Bronchial epithelial cell (primary cell): ENCODE data around the gene ZNF718. TPM values are rescaled to one million over a fixed set of nuclear protein-coding genes. Genes with fewer than 3 reads are reported as not detected.
A peak's percentile ranks its signal among the peaks of the same experiment; 100 is the strongest.
"Not testable (repeated sequence)": the region's sequence is repeated elsewhere in the genome, so short reads cannot be mapped to it uniquely, and the experiment has no call there.

Experiments
- DNase-seq: peaks from one replicate; pipeline ENCODE4 v3.0.0-alpha.2; 2010; ENCODE audit warnings: low read depth
- FAIRE-seq: peaks from 2 replicates; lab custom pipeline; 2011; peaks lifted over from hg19 to GRCh38; lab: Jason Lieb, UNC
- H3K27me3 ChIP-seq: 2 replicates; pipeline ENCODE4 v1.5.1; 2011; ENCODE audit warnings: low read length; ENCODE audit not compliant: control insufficient read depth, insufficient read depth
- H3K36me3 ChIP-seq: 2 replicates; pipeline ENCODE4 v1.5.1; 2011; ENCODE audit warnings: low read length; ENCODE audit not compliant: control insufficient read depth, insufficient read depth
- H3K4me3 ChIP-seq: 2 replicates; pipeline ENCODE4 v1.5.1; 2011; ENCODE audit warnings: mild to moderate bottlenecking, low read depth, low read length, control low read depth
- total RNA-seq: library from RNA; depleted of rRNA; stranded (reverse); fragments of >200 nt; gene quantifications from 2 replicates; pipeline ENCODE4 v1.2.1, GENCODE V29; 2014
- TF ChIP-seq, protein P1 (sequence below): IDR thresholded peaks from 2 replicates; pipeline ENCODE4 v1.5.1; 2011; ENCODE audit warnings: mild to moderate bottlenecking, moderate library complexity, low read length, control low read depth, inconsistent platforms; ENCODE audit not compliant: insufficient read depth, severe bottlenecking

Gene ZNF718
- total RNA-seq, 1 donor from 2014 or later, result 5.5 TPM

- no peak for DNase-seq
These were observed 14.6 kb downstream of the ZNF718 start for GRCh38 chr4:138935-139334.

GRCh38 chr4:139691-140090 is 15.4 kb downstream of the ZNF718 start:
- H3K27me3 ChIP-seq, result no peaks in the 10 kb centered on the region
- TF ChIP-seq, protein P1, sequence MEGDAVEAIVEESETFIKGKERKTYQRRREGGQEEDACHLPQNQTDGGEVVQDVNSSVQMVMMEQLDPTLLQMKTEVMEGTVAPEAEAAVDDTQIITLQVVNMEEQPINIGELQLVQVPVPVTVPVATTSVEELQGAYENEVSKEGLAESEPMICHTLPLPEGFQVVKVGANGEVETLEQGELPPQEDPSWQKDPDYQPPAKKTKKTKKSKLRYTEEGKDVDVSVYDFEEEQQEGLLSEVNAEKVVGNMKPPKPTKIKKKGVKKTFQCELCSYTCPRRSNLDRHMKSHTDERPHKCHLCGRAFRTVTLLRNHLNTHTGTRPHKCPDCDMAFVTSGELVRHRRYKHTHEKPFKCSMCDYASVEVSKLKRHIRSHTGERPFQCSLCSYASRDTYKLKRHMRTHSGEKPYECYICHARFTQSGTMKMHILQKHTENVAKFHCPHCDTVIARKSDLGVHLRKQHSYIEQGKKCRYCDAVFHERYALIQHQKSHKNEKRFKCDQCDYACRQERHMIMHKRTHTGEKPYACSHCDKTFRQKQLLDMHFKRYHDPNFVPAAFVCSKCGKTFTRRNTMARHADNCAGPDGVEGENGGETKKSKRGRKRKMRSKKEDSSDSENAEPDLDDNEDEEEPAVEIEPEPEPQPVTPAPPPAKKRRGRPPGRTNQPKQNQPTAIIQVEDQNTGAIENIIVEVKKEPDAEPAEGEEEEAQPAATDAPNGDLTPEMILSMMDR, result no peak
- H3K36me3 ChIP-seq, result peaks cover 14% of the 10 kb centered on the region
- no peak overlapping the region for H3K4me3 ChIP-seq
- FAIRE-seq, result no peak
- DNase-seq, result no peak

More at GRCh38 chr4:138935-139334, 14.6 kb downstream of the ZNF718 start:
- TF ChIP-seq, protein P1, result no peak
- Histone ChIP-seq H3K36me3 (peaks cover 15% of the 10 kb centered on the region), H3K4me3 (no peak overlapping the region), H3K27me3 (no peaks in the 10 kb centered on the region)
- FAIRE-seq, result no peak

DNA sequence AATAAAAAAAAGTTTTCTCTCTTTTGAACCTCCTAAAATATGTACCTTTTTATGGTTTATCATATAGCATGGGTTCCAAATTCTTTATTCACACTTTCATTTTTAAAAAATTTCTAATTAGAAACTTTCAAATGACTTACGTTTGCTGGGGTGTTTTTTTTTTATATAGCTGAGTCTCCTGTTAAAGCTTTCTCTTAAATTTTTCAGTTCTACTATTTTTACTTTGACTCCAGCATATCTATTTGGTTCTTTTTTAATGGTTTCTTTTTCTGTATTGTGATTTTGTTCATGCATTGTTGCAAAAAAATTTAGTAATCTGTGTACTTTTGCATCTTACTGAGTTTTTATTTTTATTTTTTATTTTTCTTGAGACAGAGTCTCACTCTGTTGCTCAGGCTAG is 22.3 kb downstream of the ZNF718 start:
- no peak for FAIRE-seq

DNA sequence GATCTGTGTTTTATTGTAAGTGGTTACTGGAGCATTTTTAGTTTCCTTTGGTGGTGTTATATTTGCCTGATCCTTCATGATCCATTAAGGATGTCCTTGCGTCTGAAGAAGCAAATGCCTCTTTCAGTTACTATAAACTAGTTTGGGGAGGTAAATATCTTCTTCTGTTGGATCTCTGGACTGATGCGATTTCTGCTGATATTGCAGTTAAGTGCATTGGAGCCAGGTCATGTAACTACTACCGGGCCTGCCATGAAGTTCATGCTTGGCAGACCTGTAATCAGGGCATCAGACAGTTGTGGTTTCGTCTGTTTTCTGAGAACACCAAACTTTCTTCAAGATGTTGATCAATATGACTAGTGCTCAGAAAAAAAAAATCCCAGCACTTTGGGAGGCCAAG is 22.9 kb downstream of the ZNF718 start:
- no peak for FAIRE-seq
- TF ChIP-seq, protein P1, result no peak
- Histone ChIP-seq H3K27me3 (no peaks in the 10 kb centered on the region), H3K36me3 (peaks cover 3% of the 10 kb centered on the region), H3K4me3 (no peak overlapping the region)
- DNase-seq, result no peak

More for the DNA sequence above, 22.3 kb downstream of the ZNF718 start:
- no peak for DNase-seq
- H3K36me3 ChIP-seq, result peaks cover 5% of the 10 kb centered on the region
- H3K27me3 ChIP-seq, result no peaks in the 10 kb centered on the region
- H3K4me3 ChIP-seq, result no peak overlapping the region
- TF ChIP-seq, protein P1, result no peak

DNA sequence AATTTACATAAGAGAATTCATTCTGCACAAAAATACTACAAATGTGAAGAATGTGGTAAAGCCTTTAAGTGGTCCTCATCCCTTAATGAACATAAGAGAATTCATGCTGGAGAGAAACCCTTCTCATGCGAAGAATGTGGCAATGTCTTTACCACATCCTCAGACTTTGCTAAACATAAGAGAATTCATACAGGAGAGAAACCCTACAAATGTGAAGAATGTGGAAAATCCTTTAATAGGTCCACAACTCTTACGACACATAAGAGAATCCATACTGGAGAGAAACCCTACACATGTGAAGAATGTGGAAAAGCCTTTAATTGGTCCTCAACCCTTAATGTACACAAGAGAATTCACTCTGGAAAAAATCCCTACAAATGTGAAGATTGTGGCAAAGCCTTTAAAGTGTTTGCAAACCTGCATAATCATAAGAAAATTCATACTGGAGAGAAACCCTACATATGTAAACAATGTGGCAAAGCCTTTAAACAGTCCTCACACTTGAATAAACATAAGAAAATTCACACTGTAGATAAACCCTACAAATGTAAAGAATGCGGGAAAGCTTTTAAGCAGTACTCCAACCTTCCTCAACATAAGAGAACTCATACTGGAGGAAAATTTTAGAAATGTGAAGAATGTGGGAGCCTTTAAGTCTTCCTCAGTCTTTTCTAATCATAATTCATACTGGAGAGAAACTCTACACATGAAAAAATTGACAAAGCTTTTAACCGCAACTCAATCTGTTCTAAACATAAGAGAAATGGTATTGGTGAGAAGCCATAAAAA is 37.4 kb downstream of the ZNF718 start:
- FAIRE-seq (no peak), DNase-seq (peak; percentile 7)
- Histone ChIP-seq H3K27me3 (no peaks in the 10 kb centered on the region), H3K36me3 (no peaks in the 10 kb centered on the region), H3K4me3 (no peak overlapping the region)
- TF ChIP-seq, protein P1, result no peak

- not testable (repeated sequence) for DNase-seq, H3K4me3 ChIP-seq, H3K27me3 ChIP-seq, FAIRE-seq, H3K36me3 ChIP-seq
These were observed 45.3 kb downstream of the ZNF718 start for GRCh38 chr4:169640-170039.

DNA sequence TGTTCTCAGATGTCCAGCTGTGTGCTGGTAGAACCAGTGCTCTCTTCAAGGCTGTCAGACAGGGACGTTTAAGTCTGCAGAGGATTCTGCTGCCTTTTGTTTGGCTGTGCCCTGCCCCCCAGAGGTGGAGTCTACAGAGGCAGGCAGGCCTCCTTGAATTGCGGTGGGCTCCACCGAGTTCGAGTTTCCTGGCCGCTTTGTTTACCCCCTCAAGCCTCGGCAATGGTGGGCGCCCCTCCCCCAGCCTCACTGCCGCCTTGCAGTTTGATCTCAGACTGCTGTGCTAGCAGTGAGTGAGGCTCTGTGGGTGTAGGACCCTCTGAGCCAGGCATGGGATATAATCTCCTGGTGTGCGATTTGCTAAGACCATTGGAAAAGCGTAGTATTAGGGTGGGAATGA is 47.0 kb downstream of the ZNF718 start:
- not testable (repeated sequence) for H3K4me3 ChIP-seq, H3K27me3 ChIP-seq, H3K36me3 ChIP-seq, DNase-seq, FAIRE-seq
